Thyroid gland (tissue), 4 donors: ENCODE results near the gene ESD. TPM values are rescaled to one million over a fixed set of nuclear protein-coding genes. Genes with fewer than 3 reads are reported as not detected.
A peak's percentile ranks its signal among the peaks of the same experiment; 100 is the strongest.

Experiments
- DNase-seq, 2 donors: peaks; one replicate each; pipeline ENCODE4 v3.0.0-alpha.2; 2019
- H3K27ac ChIP-seq, 3 donors: fragments of 200-600 bp; sonication (generic); 1 replicate in 2 of 3; 2 replicates in 1 of 3; pipeline ENCODE4 v1.5.1; 2016 to 2019; ENCODE audit warnings: mild to moderate bottlenecking in 1 of 3, moderate library complexity in 1 of 3
- H3K27me3 ChIP-seq: fragments of 200-600 bp; sonication (generic); one replicate; pipeline ENCODE4 v1.5.1; 2019
- H3K36me3 ChIP-seq, 2 donors: fragments of 200-600 bp; sonication (generic); one replicate each; pipeline ENCODE4 v1.5.1; 2016 to 2019
- H3K4me1 ChIP-seq, 2 donors: fragments of 200-600 bp; sonication (generic); one replicate each; pipeline ENCODE4 v1.5.1; 2017 to 2019
- H3K4me3 ChIP-seq, 3 donors: fragments of 200-600 bp; sonication (generic); replicated peaks in 1 of 3; 1 replicate in 2 of 3; 2 replicates in 1 of 3; pipeline ENCODE4 v1.5.1; 2016; ENCODE audit warnings: mild to moderate bottlenecking in 1 of 3
- H3K9me3 ChIP-seq: fragments of 200-600 bp; sonication (generic); one replicate; pipeline ENCODE4 v1.5.1; 2017
- CTCF ChIP-seq, 6 experiments: fragments of 200-600 bp in 3 of 6; fragments of 450-650 bp in 3 of 6; sonication (generic) in 3 of 6; IDR thresholded peaks; one replicate each; pipeline ENCODE4 v1.5.1; 2016 to 2019; ENCODE audit warnings: antibody characterized with exemption in 6 of 6, mild to moderate bottlenecking in 2 of 6, inconsistent platforms in 1 of 6, moderate library complexity in 1 of 6
- POLR2A ChIP-seq, 2 donors: fragments of 450-650 bp; IDR thresholded peaks; one replicate each; pipeline ENCODE4 v1.6.1; 2017; ENCODE audit warnings: antibody characterized with exemption in 2 of 2, mild to moderate bottlenecking in 2 of 2, moderate library complexity in 1 of 2
- WGBS, 2 donors: methylation state at CpG; one replicate each; pipeline ENCODE4 v1.1.5; 2017; 5-methylcytosine and 5-hydroxymethylcytosine counted together
- intact Hi-C: fragments of 100-400 bp; cut with DNase I; formaldehyde crosslinking; loops from one replicate; pipeline ENCODE4 v1.15.1; 2023
- total RNA-seq, 4 donors: library from RNA; depleted of rRNA; stranded (reverse); fragments of >200 nt; gene quantifications; one replicate each; pipeline ENCODE4 v1.2.3, GENCODE V29; 2016

Gene ESD
- total RNA-seq, 4 donors from 2014 or later, result 142 to 177 (median 158) TPM

GRCh38 chr13:46834657-46835056 is 37.7 kb upstream of the ESD start:
- intact Hi-C loops, result loop anchor here (5.0 kb wide), 1 partner anchor 938 kb away; no protein-coding TSS in a partner anchor
- 80 to 83% methylated on average over 6 of the region's 6 CpGs for WGBS, 2 donors

GRCh38 chr13:46831588-46832194 is 34.7 kb upstream of the ESD start:
- Histone ChIP-seq H3K27me3 (no peaks in the 10 kb centered on the region), H3K9me3 (no peaks in the 10 kb centered on the region), H3K4me1 (no peaks in the 10 kb centered on the region), H3K36me3 (no peaks in the 10 kb centered on the region), H3K27ac (no peak overlapping the region), H3K4me3 (no peak overlapping the region)
- intact Hi-C loops, result loop anchor here (5.0 kb wide), 1 partner anchor 941 kb away; no protein-coding TSS in a partner anchor
- DNase-seq, result peak; percentile 31 to 33
- no peak for TF ChIP-seq POLR2A (IDR thresholded peaks at IDR 0.05)
- peak; percentile 22 to 87 (median 62) for TF ChIP-seq CTCF (IDR thresholded peaks at IDR 0.05)
- WGBS, 2 donors, result 16 to 18% methylated on average over 5 of the region's 5 CpGs

More at GRCh38 chr13:46834657-46835056, 37.7 kb upstream of the ESD start:
- H3K27me3 ChIP-seq, result no peaks in the 10 kb centered on the region
- H3K9me3 ChIP-seq, result no peaks in the 10 kb centered on the region
- TF ChIP-seq POLR2A (IDR thresholded peaks at IDR 0.05), result no peak
- no peak for TF ChIP-seq CTCF (IDR thresholded peaks at IDR 0.05)
- DNase-seq, result no peak
- no peak overlapping the region for H3K27ac ChIP-seq
- no peak overlapping the region for H3K4me3 ChIP-seq
- no peaks in the 10 kb centered on the region for H3K36me3 ChIP-seq
- H3K4me1 ChIP-seq, result no peaks in the 10 kb centered on the region

GRCh38 chr13:46830405-46831005 is 33.5 kb upstream of the ESD start:
- H3K9me3 ChIP-seq, result no peaks in the 10 kb centered on the region
- no peaks in the 10 kb centered on the region for H3K27me3 ChIP-seq
- no peak for TF ChIP-seq POLR2A (IDR thresholded peaks at IDR 0.05)
- TF ChIP-seq CTCF (IDR thresholded peaks at IDR 0.05), result no peak
- no peaks in the 10 kb centered on the region for H3K36me3 ChIP-seq
- intact Hi-C loops, result loop anchor here (5.0 kb wide), 1 partner anchor 942 kb away; no protein-coding TSS in a partner anchor
- no peaks in the 10 kb centered on the region for H3K4me1 ChIP-seq
- H3K27ac ChIP-seq, result no peak overlapping the region
- no peak overlapping the region for H3K4me3 ChIP-seq
- DNase-seq, result no peak

GRCh38 chr13:46822551-46822950 is 25.6 kb upstream of the ESD start:
- Histone ChIP-seq H3K36me3 (no peaks in the 10 kb centered on the region), H3K4me3 (no peak overlapping the region), H3K4me1 (no peaks in the 10 kb centered on the region), H3K27ac (no peak overlapping the region), H3K27me3 (no peaks in the 10 kb centered on the region), H3K9me3 (no peaks in the 10 kb centered on the region)
- no peak for DNase-seq
- intact Hi-C loops, result no loop called here
- TF ChIP-seq CTCF (IDR thresholded peaks at IDR 0.05) (no peak), POLR2A (IDR thresholded peaks at IDR 0.05) (no peak)
- WGBS, 2 donors, result 85 to 86% methylated on average over 2 of the region's 2 CpGs

GRCh38 chr13:46817838-46818476 is 21.0 kb upstream of the ESD start:
- WGBS, 2 donors, result 87 to 93% methylated on average over 7 of the region's 13 CpGs
- no peaks in the 10 kb centered on the region for H3K9me3 ChIP-seq
- DNase-seq, result no peak
- H3K4me1 ChIP-seq, result no peaks in the 10 kb centered on the region
- H3K4me3 ChIP-seq, result no peak overlapping the region
- intact Hi-C loops, result no loop called here
- H3K27ac ChIP-seq, result no peak overlapping the region
- no peaks in the 10 kb centered on the region for H3K27me3 ChIP-seq
- H3K36me3 ChIP-seq, result no peaks in the 10 kb centered on the region
- TF ChIP-seq POLR2A (IDR thresholded peaks at IDR 0.05), result no peak
- TF ChIP-seq CTCF (IDR thresholded peaks at IDR 0.05), result no peak
